ENCODE results near the gene CLUH.

DNA sequence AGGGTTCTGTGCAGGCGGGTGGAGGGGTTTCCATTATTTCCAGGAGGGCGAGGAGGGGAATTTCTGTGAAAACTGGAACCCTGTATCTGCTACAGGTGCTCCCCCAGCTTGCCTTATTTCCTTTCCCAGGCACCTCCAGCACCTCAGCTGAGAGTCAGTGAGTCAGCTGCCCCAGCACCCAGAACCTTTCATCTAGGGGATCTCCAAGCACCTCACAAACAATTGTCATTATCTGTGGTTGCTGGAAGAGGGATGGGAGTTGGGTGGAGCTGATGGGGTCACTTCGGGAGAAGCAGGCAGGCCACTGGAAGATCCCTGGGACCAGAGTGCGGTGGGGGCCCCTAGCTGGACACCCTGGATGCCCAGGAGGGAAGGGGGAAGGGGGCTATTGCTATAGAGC, 10.0 kb upstream of the CLUH start:
- TF ChIP-seq ZNF132 (tag by site-specific recombination; IDR thresholded peaks at IDR 0.05; ENCODE audit: borderline replicate concordance) (no peak), CTCF (tag by site-specific recombination; IDR thresholded peaks at IDR 0.05) (no peak), ELK4 (IDR thresholded peaks at IDR 0.05; ENCODE audit: borderline replicate concordance, low read depth, low read length) (no peak), TSHZ1 (tag by site-specific recombination; IDR thresholded peaks at IDR 0.05; ENCODE audit: borderline replicate concordance) (no peak), ZBTB21 (tag by site-specific recombination; IDR thresholded peaks at IDR 0.05) (no peak), PRDM1 (tag by site-specific recombination; IDR thresholded peaks at IDR 0.05) (no peak), SP2 (tag by site-specific recombination; IDR thresholded peaks at IDR 0.05) (no peak), ZNF157 (tag by site-specific recombination; IDR thresholded peaks at IDR 0.05) (no peak), TRIM28 (IDR thresholded peaks at IDR 0.05; ENCODE audit: borderline replicate concordance, low read length) (no peak), HOXA7 (CRISPR knock-in tag; IDR thresholded peaks at IDR 0.05; ENCODE audit: borderline replicate concordance) (no peak)
- TF ChIP-seq, protein P1, sequence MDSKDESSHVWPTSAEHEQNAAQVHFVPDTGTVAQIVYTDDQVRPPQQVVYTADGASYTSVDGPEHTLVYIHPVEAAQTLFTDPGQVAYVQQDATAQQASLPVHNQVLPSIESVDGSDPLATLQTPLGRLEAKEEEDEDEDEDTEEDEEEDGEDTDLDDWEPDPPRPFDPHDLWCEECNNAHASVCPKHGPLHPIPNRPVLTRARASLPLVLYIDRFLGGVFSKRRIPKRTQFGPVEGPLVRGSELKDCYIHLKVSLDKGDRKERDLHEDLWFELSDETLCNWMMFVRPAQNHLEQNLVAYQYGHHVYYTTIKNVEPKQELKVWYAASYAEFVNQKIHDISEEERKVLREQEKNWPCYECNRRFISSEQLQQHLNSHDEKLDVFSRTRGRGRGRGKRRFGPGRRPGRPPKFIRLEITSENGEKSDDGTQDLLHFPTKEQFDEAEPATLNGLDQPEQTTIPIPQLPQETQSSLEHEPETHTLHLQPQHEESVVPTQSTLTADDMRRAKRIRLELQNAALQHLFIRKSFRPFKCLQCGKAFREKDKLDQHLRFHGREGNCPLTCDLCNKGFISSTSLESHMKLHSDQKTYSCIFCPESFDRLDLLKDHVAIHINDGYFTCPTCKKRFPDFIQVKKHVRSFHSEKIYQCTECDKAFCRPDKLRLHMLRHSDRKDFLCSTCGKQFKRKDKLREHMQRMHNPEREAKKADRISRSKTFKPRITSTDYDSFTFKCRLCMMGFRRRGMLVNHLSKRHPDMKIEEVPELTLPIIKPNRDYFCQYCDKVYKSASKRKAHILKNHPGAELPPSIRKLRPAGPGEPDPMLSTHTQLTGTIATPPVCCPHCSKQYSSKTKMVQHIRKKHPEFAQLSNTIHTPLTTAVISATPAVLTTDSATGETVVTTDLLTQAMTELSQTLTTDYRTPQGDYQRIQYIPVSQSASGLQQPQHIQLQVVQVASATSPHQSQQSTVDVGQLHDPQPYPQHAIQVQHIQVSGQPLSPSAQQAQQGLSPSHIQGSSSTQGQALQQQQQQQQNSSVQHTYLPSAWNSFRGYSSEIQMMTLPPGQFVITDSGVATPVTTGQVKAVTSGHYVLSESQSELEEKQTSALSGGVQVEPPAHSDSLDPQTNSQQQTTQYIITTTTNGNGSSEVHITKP (tag by site-specific recombination; IDR thresholded peaks at IDR 0.05), result no peak
- TF ChIP-seq, protein P2, sequence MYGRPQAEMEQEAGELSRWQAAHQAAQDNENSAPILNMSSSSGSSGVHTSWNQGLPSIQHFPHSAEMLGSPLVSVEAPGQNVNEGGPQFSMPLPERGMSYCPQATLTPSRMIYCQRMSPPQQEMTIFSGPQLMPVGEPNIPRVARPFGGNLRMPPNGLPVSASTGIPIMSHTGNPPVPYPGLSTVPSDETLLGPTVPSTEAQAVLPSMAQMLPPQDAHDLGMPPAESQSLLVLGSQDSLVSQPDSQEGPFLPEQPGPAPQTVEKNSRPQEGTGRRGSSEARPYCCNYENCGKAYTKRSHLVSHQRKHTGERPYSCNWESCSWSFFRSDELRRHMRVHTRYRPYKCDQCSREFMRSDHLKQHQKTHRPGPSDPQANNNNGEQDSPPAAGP (tag by site-specific recombination; IDR thresholded peaks at IDR 0.05), result no peak
